IPS-18c (cell line): ENCODE measurements around the gene DCDC2C.

Experiments
- H3K4me3 ChIP-seq: 2 replicates; pipeline ENCODE4 v1.7.0; 2013; ENCODE audit warnings: low read depth, mild to moderate bottlenecking, low read length, moderate library complexity; ENCODE audit not compliant: insufficient read depth
- H3K9me3 ChIP-seq: one replicate; pipeline ENCODE4 v1.6.1; 2013; ENCODE audit warnings: mild to moderate bottlenecking, low read length, moderate library complexity; ENCODE audit not compliant: control insufficient read depth, insufficient read depth

The DCDC2C gene

DNA sequence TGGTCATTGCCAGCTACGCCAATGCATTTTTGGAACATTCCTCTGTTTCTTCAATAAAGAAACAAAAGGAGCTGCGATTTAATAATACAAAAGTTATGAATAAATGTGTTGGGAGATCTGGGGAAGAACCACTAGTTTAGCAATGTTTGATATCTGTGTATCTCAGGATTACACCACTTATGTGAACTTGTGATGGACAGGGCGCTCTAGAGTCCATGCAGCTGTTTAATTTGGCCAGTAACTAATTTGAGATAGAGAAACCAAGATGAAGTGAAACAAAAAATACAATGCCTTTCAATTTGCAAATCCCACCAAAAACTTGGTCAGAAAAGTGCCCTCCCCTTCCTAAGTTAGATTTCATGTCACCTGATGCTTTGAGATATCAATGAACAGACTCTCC is 6.8 kb upstream of the DCDC2C start:
- peaks cover 2% of the 10 kb centered on the region for H3K9me3 ChIP-seq
- no peak overlapping the region for H3K4me3 ChIP-seq

DNA sequence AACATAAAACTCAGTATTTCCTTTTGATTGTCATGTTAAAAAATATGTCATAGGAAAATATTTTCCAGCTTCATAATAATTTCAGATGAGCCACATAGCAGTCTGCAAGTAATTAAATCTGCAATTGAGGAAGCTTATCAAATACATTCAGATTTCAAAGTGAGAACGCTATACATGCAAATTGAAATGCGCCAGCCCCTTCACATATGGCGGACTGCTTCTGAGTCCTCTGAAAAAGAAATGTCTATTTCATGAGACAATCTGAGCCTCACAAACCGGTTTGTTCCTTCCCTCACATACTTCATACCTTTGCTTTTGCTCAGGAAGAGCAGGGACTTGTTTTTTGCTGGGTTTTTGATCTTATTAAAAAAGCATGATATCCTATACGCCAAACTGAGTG is 2.3 kb upstream of the DCDC2C start:
- no peak overlapping the region for H3K4me3 ChIP-seq

DNA sequence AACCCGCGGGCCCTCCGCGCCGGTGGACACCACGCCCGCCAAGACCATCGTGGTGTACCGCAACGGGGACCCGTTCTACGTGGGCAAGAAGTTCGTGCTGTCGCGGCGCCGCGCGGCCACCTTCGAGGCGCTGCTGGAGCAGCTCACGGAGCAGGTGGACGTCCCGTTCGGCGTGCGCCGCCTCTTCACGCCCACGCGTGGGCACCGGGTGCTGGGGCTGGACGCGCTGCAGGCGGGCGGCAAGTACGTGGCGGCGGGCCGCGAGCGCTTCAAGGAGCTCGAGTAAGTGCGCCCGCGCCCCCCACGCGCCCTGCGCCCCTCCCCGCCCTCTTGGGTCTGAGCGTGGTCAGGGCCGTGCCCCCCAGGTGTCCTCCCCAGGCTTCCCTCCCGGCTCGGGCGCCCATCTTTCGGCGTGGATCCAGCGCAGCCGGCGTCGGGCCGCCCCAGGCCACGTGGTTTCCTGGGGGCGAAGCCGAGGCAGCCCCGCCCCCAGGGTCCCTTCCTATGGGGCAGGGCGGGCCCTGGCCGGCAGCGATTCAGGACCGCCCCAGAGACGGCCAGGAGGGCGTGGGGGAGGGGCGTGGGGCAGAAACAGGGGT is 481 bp downstream of the DCDC2C start:
- Histone ChIP-seq H3K4me3 (peak overlapping the region; percentile 50), H3K9me3 (peaks cover 4% of the 10 kb centered on the region)

More for the DNA sequence above, 2.3 kb upstream of the DCDC2C start:
- H3K9me3 ChIP-seq = peaks cover 4% of the 10 kb centered on the region

DNA sequence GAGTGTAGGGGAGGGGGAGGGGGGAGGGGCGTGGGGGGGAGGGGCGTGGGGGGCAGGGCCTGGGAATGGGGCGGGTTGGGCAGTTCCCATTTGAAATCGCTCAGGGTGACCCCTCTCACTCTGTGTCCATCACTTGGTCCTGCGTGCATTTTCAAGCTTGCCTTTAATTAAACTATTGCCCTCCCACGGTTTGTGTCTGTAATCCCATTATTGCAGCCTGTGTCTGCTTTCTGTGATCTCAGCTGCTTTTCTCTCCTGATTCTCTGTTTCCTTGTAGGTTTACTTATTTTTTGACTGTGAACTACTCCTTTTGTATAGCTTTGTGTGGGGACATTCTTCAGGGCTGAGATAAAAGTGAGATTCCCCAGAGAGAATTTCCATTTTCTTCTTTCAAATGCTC is 1.3 kb downstream of the DCDC2C start:
- Histone ChIP-seq H3K9me3 (peaks cover 2% of the 10 kb centered on the region), H3K4me3 (no peak overlapping the region)

DNA sequence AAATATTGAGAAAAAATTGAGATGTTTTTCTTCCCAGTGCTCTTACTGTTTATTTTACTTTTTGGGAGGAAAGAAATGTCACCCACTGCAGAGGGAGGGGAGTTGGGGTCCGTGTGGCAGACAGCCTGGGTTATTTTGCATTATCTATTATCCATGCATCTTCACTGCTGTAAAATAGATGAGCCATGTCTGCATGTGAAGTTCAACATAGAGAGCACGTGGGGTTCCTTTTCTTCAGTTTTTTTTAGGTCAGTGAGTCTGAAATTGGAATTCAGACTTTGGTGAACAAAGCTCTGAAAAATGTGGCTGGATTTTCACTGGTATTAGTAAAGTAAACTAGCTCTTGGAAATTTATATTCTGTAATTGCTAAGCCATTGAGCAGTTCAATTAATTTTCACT is 2.4 kb downstream of the DCDC2C start:
- no peak overlapping the region for H3K4me3 ChIP-seq
- H3K9me3 ChIP-seq = peaks cover 2% of the 10 kb centered on the region

DNA sequence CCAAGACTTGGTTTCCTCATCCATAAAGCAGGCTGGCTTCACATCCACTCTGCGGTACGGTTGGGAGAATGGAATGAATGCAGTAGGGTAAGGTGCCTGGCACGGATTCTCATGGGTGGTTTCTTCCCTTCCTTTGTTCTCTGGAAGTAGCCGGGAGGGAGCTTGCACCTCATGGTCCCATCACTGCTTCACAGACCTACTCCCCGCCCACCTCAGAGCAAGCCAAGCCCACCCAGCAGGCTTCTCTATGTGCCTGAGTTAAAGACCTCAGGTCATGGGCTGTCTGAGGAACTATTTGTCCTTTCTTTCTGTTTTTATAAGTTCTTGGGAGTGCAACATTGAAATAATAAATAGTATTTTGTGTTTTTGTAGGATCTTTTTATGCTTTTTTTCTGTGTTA is 3.5 kb downstream of the DCDC2C start:
- Histone ChIP-seq H3K4me3 (no peak overlapping the region), H3K9me3 (peaks cover 2% of the 10 kb centered on the region)

DNA sequence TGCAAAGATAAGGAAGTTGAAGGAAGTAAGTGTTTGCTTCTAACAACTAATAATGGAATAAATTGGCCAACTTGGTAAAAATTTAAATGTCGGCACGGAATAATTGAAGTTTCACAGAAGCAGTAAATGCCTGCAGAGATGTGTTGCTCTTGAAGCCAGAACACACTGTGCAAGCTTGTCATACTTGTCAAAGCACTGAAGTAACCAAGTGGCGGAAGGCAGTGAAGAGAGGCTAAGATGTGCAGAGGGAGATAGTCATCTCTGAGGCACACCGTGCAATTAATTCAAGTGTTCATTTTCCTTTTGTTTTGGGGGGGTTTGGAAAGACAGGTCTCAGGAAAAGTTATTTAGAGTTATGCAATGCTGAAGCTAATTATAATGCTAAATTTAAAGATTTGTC is 5.2 kb downstream of the DCDC2C start:
- peaks cover 2% of the 10 kb centered on the region for H3K9me3 ChIP-seq
- no peak overlapping the region for H3K4me3 ChIP-seq

DNA sequence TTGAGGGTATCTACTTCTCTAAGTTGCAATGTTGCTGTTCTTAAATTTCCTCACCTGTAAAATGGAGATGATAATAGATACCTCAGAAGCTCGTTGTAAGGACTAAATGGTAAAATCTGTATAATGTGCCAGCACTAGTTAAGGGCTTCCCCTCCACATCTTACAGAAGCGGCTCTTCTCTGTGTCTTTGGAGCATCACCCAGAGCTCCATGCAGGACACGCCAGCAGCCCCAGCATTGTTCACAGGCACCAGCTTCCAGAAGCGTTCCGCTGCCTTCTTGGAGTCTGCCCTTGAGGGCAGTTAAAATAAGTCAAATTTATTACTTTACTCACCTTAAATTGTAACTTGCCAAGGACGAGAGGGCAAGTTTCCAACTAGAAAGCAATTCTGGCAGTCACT is 5.8 kb downstream of the DCDC2C start:
- no peak overlapping the region for H3K4me3 ChIP-seq
- H3K9me3 ChIP-seq = no peaks in the 10 kb centered on the region

DNA sequence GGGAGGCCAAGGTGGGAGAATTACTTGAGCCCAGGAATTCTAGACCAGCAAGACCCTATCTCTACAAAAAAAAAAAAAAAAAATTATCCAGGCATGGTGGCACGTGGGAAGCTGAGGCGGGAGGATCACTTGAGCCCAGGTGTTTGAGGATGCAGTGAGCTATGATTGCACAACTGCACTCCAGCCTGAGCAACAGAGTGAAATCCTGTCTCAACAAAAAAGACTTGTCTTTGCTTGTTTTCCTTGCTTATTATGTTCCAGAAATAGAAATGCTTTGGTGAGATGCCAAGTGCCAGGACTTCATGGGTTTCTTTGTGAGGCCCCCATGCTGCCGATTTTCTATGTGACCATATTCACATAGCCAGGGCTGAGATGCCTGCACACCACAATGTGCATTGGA is 9.0 kb downstream of the DCDC2C start:
- Histone ChIP-seq H3K9me3 (no peaks in the 10 kb centered on the region), H3K4me3 (no peak overlapping the region)

DNA sequence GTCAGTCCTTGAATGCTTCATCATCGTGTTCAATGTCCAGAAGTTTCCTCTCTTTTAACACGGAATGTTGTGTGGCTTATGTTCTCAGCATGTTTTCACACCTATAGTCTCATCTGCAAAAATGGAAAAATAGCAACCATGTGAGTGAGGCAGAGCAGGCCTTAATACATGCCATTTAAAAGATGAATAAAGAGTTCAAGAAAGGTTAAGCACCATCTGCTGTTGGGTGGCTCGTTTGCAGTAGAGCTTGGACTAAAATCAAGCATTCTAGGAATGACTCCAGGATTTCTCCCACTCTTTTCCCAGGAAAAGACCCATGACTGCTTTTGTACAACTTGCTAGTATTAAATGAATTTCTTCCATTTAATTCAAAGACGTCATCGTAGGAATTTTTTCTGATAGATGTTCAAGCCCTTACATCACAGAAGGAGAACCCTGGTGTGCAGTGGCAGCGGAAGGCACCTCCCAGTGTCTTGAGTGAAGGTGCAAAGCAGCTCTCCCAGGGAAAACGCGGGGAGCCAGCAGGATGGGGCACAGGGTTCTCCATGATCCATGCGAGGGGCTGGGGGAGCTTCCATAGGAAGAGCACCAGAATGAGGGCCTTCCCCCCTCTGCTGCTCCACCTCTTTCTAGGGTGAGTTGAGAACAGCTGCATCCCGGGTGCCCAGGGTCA is 9.6 kb downstream of the DCDC2C start:
- H3K9me3 ChIP-seq = no peaks in the 10 kb centered on the region
- H3K4me3 ChIP-seq = no peak overlapping the region

DNA sequence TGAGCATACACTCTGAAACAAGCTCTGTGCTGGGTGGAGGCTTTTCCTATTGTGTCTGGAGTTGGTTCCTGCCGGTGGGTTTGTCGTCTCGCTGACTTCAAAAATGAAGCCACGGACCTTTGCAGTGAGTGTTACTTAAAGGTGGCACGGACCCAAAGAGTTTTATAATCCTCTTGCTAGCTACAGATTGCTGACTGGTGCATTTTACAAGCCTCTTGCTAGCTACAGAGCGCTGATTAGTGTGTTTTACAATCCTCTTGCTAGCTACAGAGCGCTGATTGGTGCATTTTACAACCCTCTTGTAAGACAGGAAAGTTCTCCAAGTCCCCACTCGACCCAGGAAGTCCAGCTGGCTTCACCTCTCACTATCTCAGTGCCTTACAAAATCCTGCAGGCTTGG is 15.3 kb downstream of the DCDC2C start:
- Histone ChIP-seq H3K9me3 (no peaks in the 10 kb centered on the region), H3K4me3 (no peak overlapping the region)

DNA sequence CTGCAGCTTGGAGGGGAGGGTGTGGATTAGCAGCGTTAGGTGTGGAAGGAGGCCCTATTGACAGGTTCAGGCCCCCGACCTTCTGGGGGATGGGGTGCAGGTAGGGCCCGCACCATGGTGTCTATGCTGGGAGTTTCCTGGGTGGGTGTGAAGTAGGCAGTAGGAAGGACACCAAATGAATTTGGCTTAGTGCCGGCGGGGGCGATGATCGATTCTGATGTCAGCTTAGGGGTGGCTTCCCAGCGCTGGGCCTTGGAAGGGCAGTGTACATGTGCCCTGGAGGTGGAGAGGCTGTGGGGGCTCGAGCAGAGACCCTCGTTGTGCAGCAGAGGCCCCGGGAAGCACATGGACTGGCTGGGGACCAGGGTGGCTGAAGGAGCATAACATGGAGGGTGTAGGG is 21.6 kb downstream of the DCDC2C start:
- Histone ChIP-seq H3K9me3 (no peaks in the 10 kb centered on the region), H3K4me3 (no peak overlapping the region)

DNA sequence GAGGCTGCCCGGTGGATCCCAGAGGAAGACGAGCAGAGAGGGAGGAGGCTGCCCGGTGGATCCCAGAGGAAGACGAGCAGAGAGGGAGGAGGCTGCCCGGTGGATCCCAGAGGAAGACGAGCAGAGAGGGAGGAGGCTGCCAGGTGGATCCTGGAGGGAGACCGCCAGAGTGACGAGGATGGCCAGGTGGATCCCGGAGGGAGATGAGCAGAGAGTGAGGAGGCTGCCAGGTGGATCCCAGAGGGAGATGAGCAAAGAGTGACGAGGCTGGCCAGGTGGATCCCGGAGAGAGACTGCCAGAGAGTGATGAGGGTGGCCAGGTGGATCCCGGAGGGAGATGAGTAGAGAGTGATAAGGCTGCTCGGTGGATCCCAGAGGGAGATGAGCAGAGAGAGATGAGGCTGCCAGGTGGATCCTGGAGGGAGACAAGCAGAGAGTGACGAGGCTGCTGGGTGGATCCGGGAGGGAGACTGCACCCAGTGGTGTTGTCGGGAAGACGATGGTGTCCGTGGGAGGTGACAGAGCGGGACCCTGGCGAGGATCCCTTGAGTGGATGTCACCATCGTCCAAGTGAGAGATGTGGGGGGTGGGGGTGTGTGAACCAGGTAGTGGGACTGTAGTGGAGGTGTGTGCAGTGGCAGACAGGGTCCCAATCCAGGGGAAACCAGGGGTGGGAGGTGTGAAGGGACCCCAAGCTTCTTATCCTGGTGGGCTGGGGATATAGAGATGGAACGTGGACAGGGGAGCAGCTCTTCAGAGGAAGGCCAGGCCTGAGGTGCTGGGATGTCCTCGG is 22.3 kb downstream of the DCDC2C start:
- H3K4me3 ChIP-seq = no peak overlapping the region

DNA sequence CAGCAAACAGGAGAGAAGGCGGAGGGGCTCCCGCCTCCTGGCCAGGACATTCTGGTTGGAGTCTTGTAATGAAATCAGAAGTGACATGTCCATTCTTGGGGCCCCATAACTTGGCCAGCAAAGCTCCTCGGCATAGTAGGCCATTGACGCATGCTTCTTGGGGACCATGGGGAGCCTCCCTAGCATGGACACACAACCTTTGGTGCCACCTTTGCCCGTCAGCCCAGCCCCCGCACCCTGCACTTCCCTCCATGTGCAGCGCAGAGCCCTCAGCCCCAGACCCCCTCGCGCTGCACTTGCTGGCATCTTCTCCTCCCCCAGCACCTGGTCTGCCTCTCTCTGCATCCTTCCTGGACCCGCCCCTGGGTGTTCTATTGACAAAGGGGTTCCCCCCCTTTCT is 23.1 kb downstream of the DCDC2C start:
- Histone ChIP-seq H3K9me3 (no peaks in the 10 kb centered on the region), H3K4me3 (no peak overlapping the region)

More for the DNA sequence above, 22.3 kb downstream of the DCDC2C start:
- H3K9me3 ChIP-seq = no peaks in the 10 kb centered on the region

DNA sequence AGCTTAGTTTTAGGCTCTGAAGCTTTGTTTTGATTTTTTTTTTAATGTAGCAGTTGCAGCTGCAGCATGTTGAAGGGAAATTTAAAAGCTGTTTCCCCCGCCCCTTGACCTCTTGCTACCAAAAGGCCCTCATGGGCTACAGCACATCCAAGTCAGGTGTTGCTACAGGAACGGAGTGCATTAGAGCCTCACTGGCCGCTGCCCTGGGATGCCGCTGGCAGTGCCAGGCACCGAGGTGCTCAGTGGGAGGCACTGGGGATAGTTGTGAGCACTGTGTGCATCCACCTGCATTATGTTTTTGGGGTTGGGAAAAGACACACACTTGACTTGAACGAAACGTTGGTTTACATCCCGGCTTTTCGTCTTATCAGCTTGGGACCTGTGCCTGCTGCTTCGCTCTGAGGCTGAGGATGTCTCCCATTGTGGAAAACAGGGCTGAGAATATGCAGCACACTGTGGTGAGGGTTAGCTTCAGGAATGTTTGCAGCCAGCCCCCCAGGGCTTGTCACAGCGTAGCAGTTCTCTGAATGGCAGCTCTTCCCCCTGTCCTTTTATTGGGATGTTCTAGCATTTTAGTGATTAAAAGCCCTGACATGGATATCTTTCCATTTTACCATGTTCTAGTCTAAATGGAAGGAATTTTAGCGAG is 24.1 kb downstream of the DCDC2C start:
- no peak overlapping the region for H3K4me3 ChIP-seq
- H3K9me3 ChIP-seq = no peaks in the 10 kb centered on the region

DNA sequence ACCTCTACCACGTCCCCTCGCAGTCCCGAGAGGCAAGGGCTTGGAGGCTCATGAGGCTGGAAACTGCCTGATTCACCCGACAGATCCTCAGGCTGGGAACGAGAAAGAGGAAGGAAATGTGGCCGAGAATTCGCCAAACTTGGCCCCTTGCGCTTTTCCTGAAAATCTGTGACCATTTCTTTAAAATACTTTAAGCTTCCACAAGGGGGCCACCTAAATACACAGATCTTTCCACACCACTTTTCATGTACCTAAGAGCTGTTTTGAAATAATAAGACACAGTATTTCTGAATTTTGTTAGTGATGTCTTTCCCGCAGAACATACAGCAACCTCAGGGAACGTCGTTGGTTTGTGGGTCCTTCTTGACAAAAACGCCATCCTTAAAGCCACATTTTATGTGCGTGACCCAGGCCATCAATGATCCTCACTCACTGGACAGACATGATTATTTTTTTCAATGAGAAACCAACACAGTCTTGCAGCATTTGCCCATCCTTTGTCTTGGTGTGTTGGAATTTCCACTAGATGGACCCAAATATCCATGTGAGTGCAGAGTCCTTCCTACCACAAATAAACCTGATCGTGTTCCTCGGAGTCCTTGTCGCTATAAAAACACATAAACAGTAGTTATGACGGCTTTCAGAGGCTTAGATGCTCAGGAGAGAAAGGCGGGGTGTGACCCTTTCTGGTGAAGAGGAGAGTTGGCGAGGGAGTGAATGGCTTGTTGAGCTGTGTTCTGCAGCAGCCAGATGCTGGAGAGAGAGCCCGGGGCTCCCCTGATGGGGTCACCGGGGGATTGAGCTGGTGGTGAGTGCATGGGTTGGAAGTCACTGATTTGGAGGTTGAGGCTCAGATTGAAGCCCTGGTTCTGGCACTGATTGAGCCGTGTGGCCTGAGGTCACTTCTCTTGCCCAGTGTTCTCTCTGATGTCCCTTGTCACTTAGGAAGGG is 25.0 kb downstream of the DCDC2C start:
- no peaks in the 10 kb centered on the region for H3K9me3 ChIP-seq
- no peak overlapping the region for H3K4me3 ChIP-seq

DNA sequence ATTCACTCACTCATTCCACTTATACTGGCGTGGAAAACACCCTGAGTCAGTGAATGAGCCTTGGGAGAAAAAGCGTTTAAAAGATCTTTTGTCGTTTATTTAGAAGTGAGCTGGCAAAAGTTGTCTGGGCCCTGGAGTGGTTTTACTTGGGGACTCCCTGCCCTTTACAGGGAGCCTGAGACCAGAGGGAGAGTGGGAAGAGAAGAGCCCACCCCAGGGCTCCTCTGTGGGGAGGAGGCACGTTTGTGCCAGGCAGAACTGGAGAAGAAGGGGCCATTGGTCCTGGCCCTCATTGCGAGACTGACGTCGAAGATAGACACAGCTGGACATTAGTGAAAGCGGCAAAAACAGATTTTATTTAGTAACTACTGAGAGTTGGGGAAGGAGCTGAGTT is 25.7 kb downstream of the DCDC2C start:
- no peak overlapping the region for H3K4me3 ChIP-seq
- H3K9me3 ChIP-seq = no peaks in the 10 kb centered on the region
